ENCODE results near the gene RNF157.

The RNF157 gene

GRCh38 chr17:76166168-76166567 lies 74.1 kb downstream of the RNF157 start:
- H3K27me3 ChIP-seq (ENCODE audit: insufficient read depth, low read length): no peaks in the 10 kb centered on the region
- H3K4me1 ChIP-seq (ENCODE audit: control insufficient read depth, insufficient read depth, low read length, unreplicated experiment): no peaks in the 10 kb centered on the region

GRCh38 chr17:76164331-76164730 lies 76.0 kb downstream of the RNF157 start:
- no peaks in the 10 kb centered on the region for H3K27me3 ChIP-seq (ENCODE audit: insufficient read depth, low read length)
- no peak overlapping the region for H3K4me3 ChIP-seq (ENCODE audit: low read depth, low read length)
- H3K4me1 ChIP-seq (ENCODE audit: control insufficient read depth, insufficient read depth, low read length, unreplicated experiment): no peaks in the 10 kb centered on the region
- no peak overlapping the region for H2AFZ ChIP-seq (ENCODE audit: low read length, unreplicated experiment)
- H3K36me3 ChIP-seq (ENCODE audit: insufficient read depth, low read length): no peaks in the 10 kb centered on the region
- H3K79me2 ChIP-seq (ENCODE audit: control insufficient read depth, insufficient read depth, low read length, unreplicated experiment): no peaks in the 10 kb centered on the region
- no peak overlapping the region for H3K27ac ChIP-seq (ENCODE audit: low read depth, low read length)

More at GRCh38 chr17:76166168-76166567, 74.1 kb downstream of the RNF157 start:
- Histone ChIP-seq H3K36me3 (ENCODE audit: insufficient read depth, low read length) (no peaks in the 10 kb centered on the region), H3K79me2 (ENCODE audit: control insufficient read depth, insufficient read depth, low read length, unreplicated experiment) (no peaks in the 10 kb centered on the region), H3K27ac (ENCODE audit: low read depth, low read length) (no peak overlapping the region), H3K4me3 (ENCODE audit: low read depth, low read length) (no peak overlapping the region), H2AFZ (ENCODE audit: low read length, unreplicated experiment) (no peak overlapping the region)

GRCh38 chr17:76163919-76164318 lies 76.4 kb downstream of the RNF157 start:
- no peaks in the 10 kb centered on the region for H3K79me2 ChIP-seq (ENCODE audit: control insufficient read depth, insufficient read depth, low read length, unreplicated experiment)
- H3K36me3 ChIP-seq (ENCODE audit: insufficient read depth, low read length): no peaks in the 10 kb centered on the region
- H3K4me3 ChIP-seq (ENCODE audit: low read depth, low read length): no peak overlapping the region
- H3K27me3 ChIP-seq (ENCODE audit: insufficient read depth, low read length): no peaks in the 10 kb centered on the region
- no peaks in the 10 kb centered on the region for H3K4me1 ChIP-seq (ENCODE audit: control insufficient read depth, insufficient read depth, low read length, unreplicated experiment)
- no peak overlapping the region for H3K27ac ChIP-seq (ENCODE audit: low read depth, low read length)
- no peak overlapping the region for H2AFZ ChIP-seq (ENCODE audit: low read length, unreplicated experiment)

- Histone ChIP-seq H2AFZ (ENCODE audit: low read length, unreplicated experiment) (no peak overlapping the region), H3K4me1 (ENCODE audit: control insufficient read depth, insufficient read depth, low read length, unreplicated experiment) (no peaks in the 10 kb centered on the region), H3K79me2 (ENCODE audit: control insufficient read depth, insufficient read depth, low read length, unreplicated experiment) (no peaks in the 10 kb centered on the region), H3K27ac (ENCODE audit: low read depth, low read length) (no peak overlapping the region), H3K27me3 (ENCODE audit: insufficient read depth, low read length) (no peaks in the 10 kb centered on the region), H3K36me3 (ENCODE audit: insufficient read depth, low read length) (no peaks in the 10 kb centered on the region), H3K4me3 (ENCODE audit: low read depth, low read length) (no peak overlapping the region)
These were observed 78.5 kb downstream of the RNF157 start for GRCh38 chr17:76161619-76162266.

- Histone ChIP-seq H3K79me2 (ENCODE audit: control insufficient read depth, insufficient read depth, low read length, unreplicated experiment) (no peaks in the 10 kb centered on the region), H3K4me3 (ENCODE audit: low read depth, low read length) (no peak overlapping the region), H3K27ac (ENCODE audit: low read depth, low read length) (no peak overlapping the region), H3K27me3 (ENCODE audit: insufficient read depth, low read length) (no peaks in the 10 kb centered on the region), H2AFZ (ENCODE audit: low read length, unreplicated experiment) (no peak overlapping the region), H3K4me1 (ENCODE audit: control insufficient read depth, insufficient read depth, low read length, unreplicated experiment) (no peaks in the 10 kb centered on the region), H3K36me3 (ENCODE audit: insufficient read depth, low read length) (no peaks in the 10 kb centered on the region)
These were observed 79.3 kb downstream of the RNF157 start for GRCh38 chr17:76160896-76161528.

- Histone ChIP-seq H3K79me2 (ENCODE audit: control insufficient read depth, insufficient read depth, low read length, unreplicated experiment) (no peaks in the 10 kb centered on the region), H2AFZ (ENCODE audit: low read length, unreplicated experiment) (no peak overlapping the region), H3K4me1 (ENCODE audit: control insufficient read depth, insufficient read depth, low read length, unreplicated experiment) (no peaks in the 10 kb centered on the region), H3K36me3 (ENCODE audit: insufficient read depth, low read length) (no peaks in the 10 kb centered on the region), H3K27me3 (ENCODE audit: insufficient read depth, low read length) (no peaks in the 10 kb centered on the region; the same call in 1 of the 2 replicates), H3K27ac (ENCODE audit: low read depth, low read length) (no peak overlapping the region), H3K4me3 (ENCODE audit: low read depth, low read length) (no peak overlapping the region)
These were observed 81.1 kb downstream of the RNF157 start for GRCh38 chr17:76159157-76159556.

- Histone ChIP-seq H2AFZ (ENCODE audit: low read length, unreplicated experiment) (no peak overlapping the region), H3K27me3 (ENCODE audit: insufficient read depth, low read length) (no peaks in the 10 kb centered on the region; the same call in 1 of the 2 replicates), H3K27ac (ENCODE audit: low read depth, low read length) (no peak overlapping the region), H3K4me1 (ENCODE audit: control insufficient read depth, insufficient read depth, low read length, unreplicated experiment) (no peaks in the 10 kb centered on the region), H3K36me3 (ENCODE audit: insufficient read depth, low read length) (no peaks in the 10 kb centered on the region), H3K4me3 (ENCODE audit: low read depth, low read length) (no peak overlapping the region), H3K79me2 (ENCODE audit: control insufficient read depth, insufficient read depth, low read length, unreplicated experiment) (no peaks in the 10 kb centered on the region)
These were observed 82.5 kb downstream of the RNF157 start for GRCh38 chr17:76157759-76158158.

GRCh38 chr17:76156662-76156991 lies 83.7 kb downstream of the RNF157 start:
- no peak overlapping the region for H3K4me3 ChIP-seq (ENCODE audit: low read depth, low read length)
- H2AFZ ChIP-seq (ENCODE audit: low read length, unreplicated experiment): no peak overlapping the region
- no peak overlapping the region for H3K27ac ChIP-seq (ENCODE audit: low read depth, low read length)
- H3K36me3 ChIP-seq (ENCODE audit: insufficient read depth, low read length): no peaks in the 10 kb centered on the region
- H3K27me3 ChIP-seq (ENCODE audit: insufficient read depth, low read length): no peaks in the 10 kb centered on the region; the same call in 1 of the 2 replicates
- no peaks in the 10 kb centered on the region for H3K79me2 ChIP-seq (ENCODE audit: control insufficient read depth, insufficient read depth, low read length, unreplicated experiment)
- H3K4me1 ChIP-seq (ENCODE audit: control insufficient read depth, insufficient read depth, low read length, unreplicated experiment): no peaks in the 10 kb centered on the region

GRCh38 chr17:76155988-76156661 lies 84.2 kb downstream of the RNF157 start:
- Histone ChIP-seq H3K79me2 (ENCODE audit: control insufficient read depth, insufficient read depth, low read length, unreplicated experiment) (no peaks in the 10 kb centered on the region), H3K27me3 (ENCODE audit: insufficient read depth, low read length) (no peaks in the 10 kb centered on the region; the same call in 1 of the 2 replicates), H3K4me3 (ENCODE audit: low read depth, low read length) (no peak overlapping the region), H3K4me1 (ENCODE audit: control insufficient read depth, insufficient read depth, low read length, unreplicated experiment) (no peaks in the 10 kb centered on the region), H2AFZ (ENCODE audit: low read length, unreplicated experiment) (no peak overlapping the region), H3K36me3 (ENCODE audit: insufficient read depth, low read length) (no peaks in the 10 kb centered on the region), H3K27ac (ENCODE audit: low read depth, low read length) (no peak overlapping the region)

GRCh38 chr17:76154936-76155845 lies 85.1 kb downstream of the RNF157 start:
- Histone ChIP-seq H3K36me3 (ENCODE audit: insufficient read depth, low read length) (no peaks in the 10 kb centered on the region), H3K79me2 (ENCODE audit: control insufficient read depth, insufficient read depth, low read length, unreplicated experiment) (no peaks in the 10 kb centered on the region), H3K27ac (ENCODE audit: low read depth, low read length) (no peak overlapping the region), H3K4me1 (ENCODE audit: control insufficient read depth, insufficient read depth, low read length, unreplicated experiment) (no peaks in the 10 kb centered on the region), H3K27me3 (ENCODE audit: insufficient read depth, low read length) (no peaks in the 10 kb centered on the region; the same call in 1 of the 2 replicates), H3K4me3 (ENCODE audit: low read depth, low read length) (no peak overlapping the region), H2AFZ (ENCODE audit: low read length, unreplicated experiment) (no peak overlapping the region)
